Dendritic cell treated with granulocyte-macrophage colony-stimulating factor and Interleukin-4, amounts not matched to agents 40 ng/mL and 50 ng/mL, for 4 days (primary cell): ENCODE measurements around the gene CELSR3.

ENCODE experiments used
- H3K27ac Mint-ChIP-seq: one replicate; pipeline ENCODE4 v1.8.0; 2022; ENCODE audit warnings: mild to moderate bottlenecking, mixed read lengths
- H3K27me3 Mint-ChIP-seq: one replicate; pipeline ENCODE4 v1.8.0; 2022; ENCODE audit warnings: mild to moderate bottlenecking, mixed read lengths
- H3K36me3 Mint-ChIP-seq: one replicate; pipeline ENCODE4 v1.8.0; 2022; ENCODE audit warnings: low read depth, mixed read lengths
- H3K4me1 Mint-ChIP-seq: one replicate; pipeline ENCODE4 v1.8.0; 2022; ENCODE audit warnings: low read depth, mixed read lengths
- H3K4me3 Mint-ChIP-seq: one replicate; pipeline ENCODE4 v1.8.0; 2022; ENCODE audit warnings: mild to moderate bottlenecking, moderate library complexity, mixed read lengths
- H3K9me3 Mint-ChIP-seq: one replicate; pipeline ENCODE4 v1.8.0; 2022; ENCODE audit warnings: mixed read lengths
- intact Hi-C: fragments of 100-400 bp; cut with micrococcal nuclease; formaldehyde crosslinking; loops from one replicate; pipeline ENCODE4 v1.15.0; 2022

CELSR3 gene, protein sequence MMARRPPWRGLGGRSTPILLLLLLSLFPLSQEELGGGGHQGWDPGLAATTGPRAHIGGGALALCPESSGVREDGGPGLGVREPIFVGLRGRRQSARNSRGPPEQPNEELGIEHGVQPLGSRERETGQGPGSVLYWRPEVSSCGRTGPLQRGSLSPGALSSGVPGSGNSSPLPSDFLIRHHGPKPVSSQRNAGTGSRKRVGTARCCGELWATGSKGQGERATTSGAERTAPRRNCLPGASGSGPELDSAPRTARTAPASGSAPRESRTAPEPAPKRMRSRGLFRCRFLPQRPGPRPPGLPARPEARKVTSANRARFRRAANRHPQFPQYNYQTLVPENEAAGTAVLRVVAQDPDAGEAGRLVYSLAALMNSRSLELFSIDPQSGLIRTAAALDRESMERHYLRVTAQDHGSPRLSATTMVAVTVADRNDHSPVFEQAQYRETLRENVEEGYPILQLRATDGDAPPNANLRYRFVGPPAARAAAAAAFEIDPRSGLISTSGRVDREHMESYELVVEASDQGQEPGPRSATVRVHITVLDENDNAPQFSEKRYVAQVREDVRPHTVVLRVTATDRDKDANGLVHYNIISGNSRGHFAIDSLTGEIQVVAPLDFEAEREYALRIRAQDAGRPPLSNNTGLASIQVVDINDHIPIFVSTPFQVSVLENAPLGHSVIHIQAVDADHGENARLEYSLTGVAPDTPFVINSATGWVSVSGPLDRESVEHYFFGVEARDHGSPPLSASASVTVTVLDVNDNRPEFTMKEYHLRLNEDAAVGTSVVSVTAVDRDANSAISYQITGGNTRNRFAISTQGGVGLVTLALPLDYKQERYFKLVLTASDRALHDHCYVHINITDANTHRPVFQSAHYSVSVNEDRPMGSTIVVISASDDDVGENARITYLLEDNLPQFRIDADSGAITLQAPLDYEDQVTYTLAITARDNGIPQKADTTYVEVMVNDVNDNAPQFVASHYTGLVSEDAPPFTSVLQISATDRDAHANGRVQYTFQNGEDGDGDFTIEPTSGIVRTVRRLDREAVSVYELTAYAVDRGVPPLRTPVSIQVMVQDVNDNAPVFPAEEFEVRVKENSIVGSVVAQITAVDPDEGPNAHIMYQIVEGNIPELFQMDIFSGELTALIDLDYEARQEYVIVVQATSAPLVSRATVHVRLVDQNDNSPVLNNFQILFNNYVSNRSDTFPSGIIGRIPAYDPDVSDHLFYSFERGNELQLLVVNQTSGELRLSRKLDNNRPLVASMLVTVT (N-terminal part only)

DNA sequence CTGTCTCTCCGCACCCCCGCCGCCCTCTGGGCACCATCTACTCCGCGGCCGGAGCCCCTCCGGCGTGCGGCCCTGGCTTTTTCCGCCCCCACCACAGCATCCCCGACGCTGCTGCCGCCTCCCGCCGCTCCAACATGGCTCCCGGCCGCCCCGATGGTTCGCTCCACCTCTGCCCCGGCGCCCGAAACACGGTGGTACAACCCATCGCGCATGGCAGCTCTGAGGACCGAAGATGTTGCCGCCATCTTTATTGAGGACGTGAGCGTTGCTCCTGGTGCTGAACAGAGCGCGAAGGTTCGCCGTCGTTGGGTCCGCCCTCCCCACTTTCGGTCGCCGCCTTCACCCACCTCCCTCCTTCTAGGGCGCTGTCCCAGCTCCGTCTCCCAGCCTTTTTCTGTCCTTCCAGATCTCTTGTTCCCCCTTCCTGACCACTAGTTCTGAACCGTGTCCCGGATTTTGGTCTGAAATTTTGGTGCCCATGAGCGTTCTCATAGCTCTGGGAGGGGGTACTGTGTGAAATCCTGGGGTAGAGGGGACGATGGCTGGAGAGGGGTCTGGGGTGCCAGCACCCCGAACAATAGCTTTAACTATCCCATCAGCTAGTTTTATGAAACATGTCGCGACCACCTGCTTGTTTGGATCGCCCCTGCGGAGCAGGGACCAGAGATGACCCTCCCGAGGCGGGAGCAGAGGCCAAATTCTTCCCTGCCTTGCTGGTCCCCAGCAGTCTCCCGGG is at the start of gene CELSR3:
Gene CELSR3 (minus strand): TSS at position 134 of the 736 bp plus-strand sequence. CDS start 252 bp downstream, outside the sequence.
- peaks cover 36% of the 10 kb centered on the region for H3K4me1 Mint-ChIP-seq
- peak within 1 kb of the TSS; percentile 80 for H3K4me3 Mint-ChIP-seq
- H3K9me3 Mint-ChIP-seq = no peaks in the 10 kb centered on the region
- intact Hi-C loops = no loop called here
- H3K27ac Mint-ChIP-seq = peak within 1 kb of the TSS; percentile 84
- peaks cover 53% of the 10 kb centered on the region for H3K27me3 Mint-ChIP-seq
- peaks cover 20% of the 10 kb centered on the region for H3K36me3 Mint-ChIP-seq

DNA sequence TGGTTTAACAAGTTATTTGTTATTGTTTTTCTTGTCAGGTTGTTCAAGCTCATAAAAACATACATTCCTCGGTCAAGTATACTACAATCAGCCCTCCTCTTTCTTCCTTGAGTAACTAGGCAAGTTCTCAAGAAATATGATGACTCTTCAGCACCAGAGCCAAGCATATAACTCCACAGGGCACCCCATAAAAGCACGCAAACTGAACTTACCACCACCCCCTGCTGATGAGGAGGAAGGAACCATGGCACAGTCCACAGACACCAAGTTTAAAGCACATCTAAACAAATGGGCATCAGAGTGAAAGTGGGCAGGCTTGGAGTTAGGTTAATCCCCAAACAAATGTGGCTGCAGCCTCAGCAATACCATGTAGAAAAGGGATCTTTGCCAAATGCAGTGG is 49.0 kb upstream of the CELSR3 start:
- H3K27ac Mint-ChIP-seq = no peak overlapping the region
- no peak overlapping the region for H3K4me3 Mint-ChIP-seq

DNA sequence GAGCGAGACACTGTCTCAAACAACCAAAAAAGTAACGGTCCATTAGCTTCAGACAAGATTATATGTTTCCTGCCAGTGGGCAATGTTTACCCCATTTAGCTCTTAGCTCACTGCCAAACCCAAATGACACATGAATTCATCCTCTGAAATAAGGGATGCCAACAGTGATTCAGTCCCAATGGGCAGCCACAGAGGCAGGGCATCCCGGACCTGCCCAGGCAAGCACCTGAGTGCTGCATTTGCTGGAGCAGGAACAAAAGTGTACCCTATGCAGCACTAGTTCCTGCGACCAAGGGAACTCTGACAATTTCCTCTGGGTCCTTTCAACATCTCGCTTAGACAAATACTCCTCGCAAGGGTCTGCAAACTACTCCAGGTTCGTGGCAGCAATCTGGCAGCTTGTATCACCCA is 46.4 kb upstream of the CELSR3 start:
- Mint-ChIP-seq H3K4me1 (peaks cover 41% of the 10 kb centered on the region), H3K4me3 (no peak overlapping the region), H3K27ac (peak overlapping the region; percentile 43), H3K27me3 (no peaks in the 10 kb centered on the region), H3K36me3 (peaks cover 91% of the 10 kb centered on the region), H3K9me3 (no peaks in the 10 kb centered on the region)
- intact Hi-C loops = no loop called here

More for the DNA sequence above, 49.0 kb upstream of the CELSR3 start:
- intact Hi-C loops = no loop called here
- H3K27me3 Mint-ChIP-seq = no peaks in the 10 kb centered on the region
- H3K36me3 Mint-ChIP-seq = peaks cover 80% of the 10 kb centered on the region
- peaks cover 54% of the 10 kb centered on the region for H3K4me1 Mint-ChIP-seq
- no peaks in the 10 kb centered on the region for H3K9me3 Mint-ChIP-seq

DNA sequence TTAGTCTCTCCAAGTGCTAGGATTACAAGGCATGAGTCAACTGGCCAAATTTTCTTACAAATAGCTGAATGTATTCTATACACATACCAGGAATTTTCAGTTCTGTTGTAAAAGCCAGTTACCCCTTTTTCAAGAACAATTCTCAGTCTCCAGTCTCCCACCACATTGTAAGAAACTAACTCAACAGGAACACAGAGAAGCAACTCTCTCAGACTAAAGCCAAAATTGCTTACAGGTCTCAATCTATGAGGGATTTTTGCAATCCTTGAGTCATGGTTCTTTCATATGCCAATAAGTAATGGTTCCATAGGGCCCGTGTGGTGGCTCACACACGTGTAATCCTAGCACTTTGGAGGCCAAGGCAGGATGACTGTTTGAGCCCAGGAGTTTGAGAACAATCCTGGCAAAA is 45.8 kb upstream of the CELSR3 start:
- Mint-ChIP-seq H3K36me3 (peaks cover 90% of the 10 kb centered on the region), H3K9me3 (no peaks in the 10 kb centered on the region), H3K27ac (peak overlapping the region; percentile 43), H3K27me3 (no peaks in the 10 kb centered on the region), H3K4me3 (no peak overlapping the region), H3K4me1 (peaks cover 40% of the 10 kb centered on the region)
- intact Hi-C loops = no loop called here

DNA sequence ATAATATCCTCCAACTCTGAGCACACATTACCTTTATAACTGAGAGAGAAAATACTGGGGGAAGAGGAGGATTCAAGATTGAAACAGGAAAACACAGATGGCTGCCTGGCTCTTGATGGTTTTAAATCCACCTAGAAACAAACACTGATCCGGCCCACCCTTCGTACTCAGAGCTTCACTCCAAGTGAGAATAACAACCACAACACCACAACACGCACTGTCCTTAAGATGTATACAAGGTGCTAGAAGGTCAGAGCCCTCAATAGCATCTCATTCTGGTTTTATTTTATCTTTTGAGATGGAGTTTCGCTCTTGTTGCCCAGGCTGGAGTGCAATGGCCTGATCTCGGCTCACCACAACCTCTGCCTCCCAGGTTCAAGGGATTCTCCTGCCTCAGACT is 44.5 kb upstream of the CELSR3 start:
- Mint-ChIP-seq H3K4me1 (peaks cover 41% of the 10 kb centered on the region), H3K36me3 (peaks cover 85% of the 10 kb centered on the region), H3K9me3 (no peaks in the 10 kb centered on the region), H3K4me3 (no peak overlapping the region), H3K27ac (no peak overlapping the region), H3K27me3 (no peaks in the 10 kb centered on the region)
- intact Hi-C loops = no loop called here

DNA sequence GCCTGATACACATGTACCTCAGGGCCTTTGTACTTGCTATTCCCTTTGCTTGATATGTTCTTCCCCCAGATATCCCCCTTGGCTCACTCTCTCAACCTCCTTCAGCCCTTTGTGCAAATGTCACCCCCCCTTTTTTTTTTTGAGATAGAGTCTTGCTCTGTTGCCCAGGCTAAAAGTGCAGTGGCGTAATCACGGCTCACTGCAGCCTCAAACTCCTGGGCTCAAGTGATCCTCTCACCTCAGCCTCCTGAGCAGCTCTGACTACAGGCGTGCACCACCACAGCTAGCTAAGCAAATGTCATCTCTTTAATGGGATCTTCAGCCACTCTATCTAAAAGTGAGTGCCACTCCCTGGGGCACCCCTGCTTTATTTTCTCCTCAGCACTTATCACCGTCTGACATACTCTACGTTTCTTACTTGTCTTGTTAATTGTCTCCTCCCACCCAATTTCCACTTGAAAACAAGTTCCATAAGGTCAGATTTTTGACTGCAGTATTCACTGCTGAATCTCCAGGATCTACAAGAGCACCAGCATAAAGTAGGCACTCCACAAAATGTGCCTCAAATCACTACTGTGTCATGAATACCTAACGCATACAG is 39.7 kb upstream of the CELSR3 start:
- Mint-ChIP-seq H3K27me3 (no peaks in the 10 kb centered on the region), H3K27ac (no peak overlapping the region), H3K9me3 (no peaks in the 10 kb centered on the region), H3K4me1 (peaks cover 15% of the 10 kb centered on the region), H3K36me3 (peaks cover 56% of the 10 kb centered on the region), H3K4me3 (no peak overlapping the region)
- intact Hi-C loops = no loop called here

DNA sequence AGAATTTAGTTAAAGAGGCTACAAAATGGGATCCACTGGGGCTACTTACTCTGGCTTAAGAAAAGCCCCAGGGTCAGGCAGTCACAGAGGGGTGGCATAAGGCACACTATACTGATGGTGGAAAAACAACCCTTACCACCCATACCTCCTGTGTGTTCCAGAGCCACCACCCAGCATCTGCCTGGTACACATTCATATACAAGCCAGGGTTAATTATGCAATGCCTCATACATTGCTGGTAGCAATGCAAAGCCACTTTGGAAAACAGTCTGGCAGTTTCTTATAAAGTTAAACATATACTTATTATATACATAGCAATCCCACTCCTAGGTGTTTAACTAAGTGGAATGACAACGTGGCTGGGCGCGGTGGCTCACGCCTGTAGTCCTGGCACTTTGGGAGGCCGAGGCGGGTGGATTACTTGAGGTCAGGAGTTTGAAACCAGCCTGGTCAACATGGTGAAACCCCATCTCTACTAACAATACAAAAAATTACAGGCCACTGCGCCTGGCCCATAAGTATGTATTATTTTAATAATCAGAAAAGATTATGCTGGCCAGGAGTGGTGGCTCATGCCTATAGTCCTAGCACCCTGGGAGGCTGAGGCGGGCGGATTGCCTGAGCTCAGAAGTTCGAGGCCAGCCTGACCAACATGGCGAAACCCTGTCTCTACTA is 38.2 kb upstream of the CELSR3 start:
- no peak overlapping the region for H3K27ac Mint-ChIP-seq
- intact Hi-C loops = no loop called here
- H3K9me3 Mint-ChIP-seq = no peaks in the 10 kb centered on the region
- no peak overlapping the region for H3K4me3 Mint-ChIP-seq
- H3K27me3 Mint-ChIP-seq = no peaks in the 10 kb centered on the region
- peaks cover 15% of the 10 kb centered on the region for H3K4me1 Mint-ChIP-seq
- peaks cover 55% of the 10 kb centered on the region for H3K36me3 Mint-ChIP-seq

DNA sequence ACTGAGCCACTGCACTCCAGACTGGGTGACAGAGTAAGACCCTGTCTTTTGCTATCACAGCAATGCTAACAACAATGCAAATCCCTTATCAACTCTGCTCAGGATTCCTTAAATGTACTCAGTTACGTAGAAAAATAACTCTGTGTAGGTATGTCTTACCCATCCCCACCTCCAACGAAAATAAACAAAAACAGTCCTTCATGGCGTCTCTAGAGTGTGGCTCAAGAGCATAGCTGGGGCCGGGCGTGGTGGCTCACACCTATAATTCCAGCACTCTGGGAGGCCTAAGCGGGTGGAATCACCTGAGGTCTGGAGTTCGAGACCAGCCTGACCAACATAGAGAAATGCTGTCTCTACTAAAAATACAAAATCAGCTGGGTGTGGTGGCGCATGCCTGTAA is 36.2 kb upstream of the CELSR3 start:
- intact Hi-C loops = no loop called here

DNA sequence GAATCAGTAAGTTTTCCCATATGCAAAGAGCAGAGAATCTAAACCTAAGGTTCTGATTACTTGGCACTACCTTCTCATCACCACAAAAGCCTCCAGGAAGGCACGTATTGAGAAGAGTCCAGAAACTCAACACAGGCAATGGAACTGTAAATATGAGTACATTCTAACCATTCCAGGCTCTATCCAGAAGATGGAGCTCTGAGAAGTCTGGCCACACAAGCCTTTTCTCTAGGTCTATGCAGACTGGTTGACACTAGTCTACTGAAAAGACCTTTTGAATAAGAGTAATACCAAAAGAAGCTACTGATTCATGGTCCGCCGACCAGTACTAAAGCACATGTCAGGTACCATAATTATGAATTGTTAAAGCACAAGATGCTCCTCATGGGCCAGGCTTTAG is 35.3 kb upstream of the CELSR3 start:
- intact Hi-C loops = no loop called here
- H3K4me1 Mint-ChIP-seq = peaks cover 12% of the 10 kb centered on the region
- peaks cover 62% of the 10 kb centered on the region for H3K36me3 Mint-ChIP-seq
- no peak overlapping the region for H3K27ac Mint-ChIP-seq
- no peak overlapping the region for H3K4me3 Mint-ChIP-seq
- no peaks in the 10 kb centered on the region for H3K27me3 Mint-ChIP-seq
- no peaks in the 10 kb centered on the region for H3K9me3 Mint-ChIP-seq

More for the DNA sequence above, 36.2 kb upstream of the CELSR3 start:
- Mint-ChIP-seq H3K4me3 (no peak overlapping the region), H3K36me3 (peaks cover 56% of the 10 kb centered on the region), H3K9me3 (no peaks in the 10 kb centered on the region), H3K4me1 (peaks cover 8% of the 10 kb centered on the region), H3K27ac (no peak overlapping the region), H3K27me3 (no peaks in the 10 kb centered on the region)

DNA sequence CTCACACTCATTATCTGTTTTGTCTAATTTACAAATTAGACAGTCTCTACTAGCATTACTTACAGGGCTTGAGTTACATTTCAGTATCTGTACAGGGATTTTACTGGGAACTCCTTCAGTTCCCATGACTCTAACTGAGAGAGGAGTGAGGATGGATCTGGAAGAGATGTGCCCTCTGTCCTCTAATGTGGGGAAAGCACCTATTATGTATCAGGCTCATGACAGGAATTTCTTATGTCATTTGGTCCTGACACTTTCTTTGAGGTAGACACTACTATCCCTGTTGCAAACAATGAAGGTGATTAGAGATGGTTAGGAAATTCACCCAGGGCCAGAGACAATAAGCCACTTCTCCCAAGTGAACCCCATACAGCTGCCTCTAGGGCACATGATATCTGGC is 33.9 kb upstream of the CELSR3 start:
- intact Hi-C loops = no loop called here
- Mint-ChIP-seq H3K27ac (no peak overlapping the region), H3K36me3 (peaks cover 65% of the 10 kb centered on the region)

DNA sequence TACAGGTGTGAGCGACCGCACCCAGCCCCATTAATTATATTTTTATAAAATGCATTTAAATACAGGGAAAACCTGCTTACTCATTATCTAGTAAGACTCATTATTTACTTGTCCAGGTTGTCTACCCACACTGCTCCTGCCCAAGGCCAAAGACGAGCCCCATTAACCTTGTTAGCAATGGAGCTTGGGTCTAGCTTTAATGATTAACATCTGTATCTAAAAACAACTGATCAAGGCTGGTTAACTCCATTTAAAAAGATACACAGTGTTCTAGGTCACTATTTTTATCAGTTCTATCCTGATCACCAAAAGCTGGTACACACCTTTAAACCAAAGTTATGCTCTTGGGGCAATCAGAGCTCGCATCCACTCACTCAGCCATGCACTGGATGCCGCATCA is 33.5 kb upstream of the CELSR3 start:
- Mint-ChIP-seq H3K27ac (no peak overlapping the region), H3K27me3 (no peaks in the 10 kb centered on the region), H3K4me1 (peaks cover 11% of the 10 kb centered on the region), H3K36me3 (peaks cover 70% of the 10 kb centered on the region), H3K9me3 (no peaks in the 10 kb centered on the region), H3K4me3 (no peak overlapping the region)
- intact Hi-C loops = no loop called here

More for the DNA sequence above, 33.9 kb upstream of the CELSR3 start:
- H3K9me3 Mint-ChIP-seq = no peaks in the 10 kb centered on the region
- H3K27me3 Mint-ChIP-seq = no peaks in the 10 kb centered on the region
- H3K4me1 Mint-ChIP-seq = peaks cover 7% of the 10 kb centered on the region
- H3K4me3 Mint-ChIP-seq = no peak overlapping the region

DNA sequence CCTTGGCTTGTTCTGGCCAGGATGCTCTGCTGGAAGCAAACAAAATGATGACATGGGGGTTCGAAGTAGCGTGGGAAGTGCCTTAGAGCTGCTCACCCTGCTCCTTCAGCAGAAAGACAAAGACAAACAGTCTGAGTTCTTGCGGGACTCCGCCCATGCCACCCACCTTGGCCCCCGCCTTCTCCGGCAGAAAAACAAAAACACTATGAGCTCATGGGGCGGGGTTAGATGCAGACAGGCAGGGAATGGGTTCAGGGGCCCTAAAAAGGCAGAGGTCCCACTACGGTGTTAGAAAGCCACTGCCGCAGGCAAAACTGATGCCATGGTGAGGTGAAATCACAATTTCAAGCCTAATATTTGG is 32.7 kb upstream of the CELSR3 start:
- Mint-ChIP-seq H3K27ac (no peak overlapping the region), H3K36me3 (peaks cover 78% of the 10 kb centered on the region), H3K27me3 (no peaks in the 10 kb centered on the region), H3K4me1 (peaks cover 15% of the 10 kb centered on the region), H3K4me3 (no peak overlapping the region), H3K9me3 (no peaks in the 10 kb centered on the region)
- intact Hi-C loops = no loop called here
